HL-60 (cell line): ENCODE measurements around the gene ARHGAP20.

ENCODE experiments used
- DNase-seq, 2 experiments: peaks; one replicate each; pipeline ENCODE4 v3.0.0-alpha.2; 2010 to 2020; ENCODE audit warnings: low read depth in 1 of 2, low spot score in 1 of 2
- H3K27ac ChIP-seq: fragments of 250-450 bp; sonication (Bioruptor Pico); replicated peaks from 2 replicates; pipeline ENCODE4 v1.5.1; 2020; ENCODE audit warnings: mild to moderate bottlenecking, moderate library complexity
- H3K27me3 ChIP-seq: fragments of 250-450 bp; sonication (Bioruptor Pico); 2 replicates; pipeline ENCODE4 v1.5.1; 2021; ENCODE audit warnings: mild to moderate bottlenecking, moderate library complexity; ENCODE audit not compliant: insufficient read depth, poor library complexity, severe bottlenecking
- H3K4me3 ChIP-seq: replicated peaks from 2 replicates; pipeline ENCODE4 v1.5.1; 2011; ENCODE audit warnings: mild to moderate bottlenecking, control low read depth, low read length; ENCODE audit not compliant: insufficient read depth
- CTCF ChIP-seq: IDR thresholded peaks from one replicate; pipeline ENCODE4 v1.5.1; 2011; ENCODE audit warnings: low read length, control low read depth, inconsistent platforms; ENCODE audit not compliant: insufficient read depth
- GABPA ChIP-seq: IDR thresholded peaks from 2 replicates; pipeline ENCODE4 v1.6.1; 2012; ENCODE audit warnings: low read depth
- POLR2AphosphoS5 ChIP-seq: IDR thresholded peaks from 2 replicates; pipeline ENCODE4 v1.6.1; 2012; ENCODE audit warnings: low read depth
- REST ChIP-seq: IDR thresholded peaks from 2 replicates; pipeline ENCODE4 v1.6.1; 2012; ENCODE audit warnings: low read depth; ENCODE audit not compliant: insufficient replicate concordance
- SPI1 ChIP-seq: IDR thresholded peaks from 2 replicates; pipeline ENCODE4 v1.6.1; 2012; ENCODE audit warnings: low read depth, mild to moderate bottlenecking, borderline replicate concordance

ARHGAP20 gene

GRCh38 chr11:110654456-110654855, 57.8 kb downstream of the ARHGAP20 start:
- TF ChIP-seq CTCF, result no peak
- TF ChIP-seq GABPA, result no peak
- TF ChIP-seq SPI1, result no peak
- no peak for TF ChIP-seq POLR2AphosphoS5
- TF ChIP-seq REST, result no peak
- Histone ChIP-seq H3K4me3 (no peak overlapping the region), H3K27ac (no peak overlapping the region), H3K27me3 (no peaks in the 10 kb centered on the region)
- no peak for DNase-seq

- Histone ChIP-seq H3K4me3 (no peak overlapping the region), H3K27ac (no peak overlapping the region), H3K27me3 (no peaks in the 10 kb centered on the region)
- no peak for TF ChIP-seq SPI1
- TF ChIP-seq CTCF, result no peak
- TF ChIP-seq POLR2AphosphoS5, result no peak
- TF ChIP-seq GABPA, result no peak
- no peak for TF ChIP-seq REST
- no peak for DNase-seq
Observed at GRCh38 chr11:110645253-110645652, 67.0 kb downstream of the ARHGAP20 start.

- TF ChIP-seq SPI1, result no peak
- no peak for TF ChIP-seq REST
- no peak for TF ChIP-seq GABPA
- TF ChIP-seq CTCF, result no peak
- TF ChIP-seq POLR2AphosphoS5, result no peak
- Histone ChIP-seq H3K4me3 (no peak overlapping the region), H3K27ac (no peak overlapping the region), H3K27me3 (no peaks in the 10 kb centered on the region)
- DNase-seq, result no peak
Observed at GRCh38 chr11:110634370-110634769, 77.9 kb downstream of the ARHGAP20 start.
